Esophagus muscularis mucosa (tissue), 4 donors: ENCODE data around the gene OMA1.

ENCODE experiments used
- EP300 ChIP-seq: sonication (generic); formaldehyde crosslinking; IDR thresholded peaks from one replicate; pipeline ENCODE4 v1.6.1; 2017; ENCODE audit warnings: antibody characterized with exemption
- POLR2A ChIP-seq: fragments of 450-650 bp; IDR thresholded peaks from one replicate; pipeline ENCODE4 v1.6.1; 2017; ENCODE audit warnings: antibody characterized with exemption, moderate library complexity, mild to moderate bottlenecking, low read depth
- POLR2AphosphoS5 ChIP-seq, 2 donors: sonication (generic); formaldehyde crosslinking; IDR thresholded peaks; one replicate each; pipeline ENCODE4 v1.6.1; 2017; ENCODE audit warnings: antibody characterized with exemption in 2 of 2
- TF ChIP-seq, protein P1 (sequence below), 3 experiments: fragments of 200-600 bp in 2 of 3; fragments of 450-650 bp in 1 of 3; sonication (generic) in 2 of 3; IDR thresholded peaks; one replicate each; pipeline ENCODE4 v1.5.1; 2017 to 2019; ENCODE audit warnings: antibody characterized with exemption in 3 of 3, mild to moderate bottlenecking in 2 of 3, moderate library complexity in 1 of 3

DNA sequence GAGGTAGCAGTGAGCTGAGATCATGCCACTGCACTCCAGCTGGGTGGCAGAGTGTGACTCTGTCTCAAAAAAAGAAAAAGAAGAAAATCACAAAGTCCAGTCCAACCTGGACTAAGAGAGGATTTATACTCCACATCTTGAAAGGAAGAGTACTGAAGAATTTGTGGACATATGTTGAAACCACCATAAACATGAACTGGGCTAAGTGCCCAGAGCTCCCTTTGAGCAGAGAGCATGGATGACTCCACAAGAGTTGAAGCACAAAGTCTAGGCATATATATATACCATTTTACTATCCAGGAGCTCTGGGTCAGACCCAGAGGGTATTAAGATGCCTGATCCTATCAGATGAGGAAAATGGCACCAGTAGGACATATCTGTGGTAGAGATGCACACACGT lies 86.6 kb downstream of the OMA1 start:
- TF ChIP-seq POLR2AphosphoS5 (IDR thresholded peaks at IDR 0.05) (no peak), POLR2A (no peak), EP300 (no peak)
- TF ChIP-seq, protein P1, sequence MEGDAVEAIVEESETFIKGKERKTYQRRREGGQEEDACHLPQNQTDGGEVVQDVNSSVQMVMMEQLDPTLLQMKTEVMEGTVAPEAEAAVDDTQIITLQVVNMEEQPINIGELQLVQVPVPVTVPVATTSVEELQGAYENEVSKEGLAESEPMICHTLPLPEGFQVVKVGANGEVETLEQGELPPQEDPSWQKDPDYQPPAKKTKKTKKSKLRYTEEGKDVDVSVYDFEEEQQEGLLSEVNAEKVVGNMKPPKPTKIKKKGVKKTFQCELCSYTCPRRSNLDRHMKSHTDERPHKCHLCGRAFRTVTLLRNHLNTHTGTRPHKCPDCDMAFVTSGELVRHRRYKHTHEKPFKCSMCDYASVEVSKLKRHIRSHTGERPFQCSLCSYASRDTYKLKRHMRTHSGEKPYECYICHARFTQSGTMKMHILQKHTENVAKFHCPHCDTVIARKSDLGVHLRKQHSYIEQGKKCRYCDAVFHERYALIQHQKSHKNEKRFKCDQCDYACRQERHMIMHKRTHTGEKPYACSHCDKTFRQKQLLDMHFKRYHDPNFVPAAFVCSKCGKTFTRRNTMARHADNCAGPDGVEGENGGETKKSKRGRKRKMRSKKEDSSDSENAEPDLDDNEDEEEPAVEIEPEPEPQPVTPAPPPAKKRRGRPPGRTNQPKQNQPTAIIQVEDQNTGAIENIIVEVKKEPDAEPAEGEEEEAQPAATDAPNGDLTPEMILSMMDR (IDR thresholded peaks at IDR 0.05), result no peak
